HepG2 (cell line): ENCODE results near the gene NPAS2. TPM values are rescaled to one million over a fixed set of nuclear protein-coding genes. Genes with fewer than 3 reads are reported as not detected.

ENCODE experiments used
- GATA4 ChIP-seq: sonication (generic); IDR thresholded peaks from 2 replicates; pipeline ENCODE4 v1.6.1; 2016; ENCODE audit warnings: antibody characterized with exemption, low read depth, borderline replicate concordance
- HIVEP1 ChIP-seq: sonication (generic); formaldehyde crosslinking; IDR thresholded peaks from 2 replicates; pipeline ENCODE4 v1.4.0; 2020; ENCODE audit warnings: mild to moderate bottlenecking, missing genetic modification reagents
- HNRNPLL ChIP-seq: fragments of 200-400 bp; formaldehyde crosslinking; IDR thresholded peaks from 2 replicates; pipeline ENCODE4 v1.6.1; 2017; ENCODE audit warnings: mild to moderate bottlenecking, low read depth, low read length; ENCODE audit not compliant: poor library complexity, severe bottlenecking
- MEIS1 ChIP-seq: sonication (generic); formaldehyde crosslinking; IDR thresholded peaks from 2 replicates; pipeline ENCODE4 v1.9.0; 2021; ENCODE audit warnings: mild to moderate bottlenecking, missing genetic modification reagents, moderate library complexity, borderline replicate concordance
- POLR2AphosphoS5 ChIP-seq: IDR thresholded peaks from 2 replicates; pipeline ENCODE4 v1.6.1; 2012; ENCODE audit warnings: low read depth, low read length
- TCF12 ChIP-seq, 2 experiments: fragments of 450-650 bp in 1 of 2; sonication (generic) in 1 of 2; formaldehyde crosslinking in 1 of 2; IDR thresholded peaks; 2 replicates each; pipeline versions ENCODE4 v1.6.1 to v1.8.0; 2017 to 2022; ENCODE audit warnings: antibody characterized with exemption in 1 of 2, mild to moderate bottlenecking in 1 of 2, missing genetic modification reagents in 1 of 2, moderate library complexity in 1 of 2
- TP53 ChIP-seq: sonication (generic); formaldehyde crosslinking; conservative IDR thresholded peaks from 2 replicates; pipeline ENCODE4 v1.4.0; 2020; ENCODE audit warnings: missing genetic modification reagents
- ZBTB7A ChIP-seq: sonication (generic); formaldehyde crosslinking; IDR thresholded peaks from 2 replicates; pipeline ENCODE4 v1.8.0; 2022; ENCODE audit warnings: mild to moderate bottlenecking, missing genetic modification reagents
- ZNF326 ChIP-seq: sonication (generic); formaldehyde crosslinking; IDR thresholded peaks from 2 replicates; pipeline ENCODE4 v1.4.0; 2020; ENCODE audit warnings: missing genetic modification reagents, borderline replicate concordance
- ZNF780A ChIP-seq: sonication (generic); formaldehyde crosslinking; IDR thresholded peaks from 2 replicates; pipeline ENCODE4 v1.8.0; 2022; ENCODE audit warnings: mild to moderate bottlenecking, missing genetic modification reagents, moderate library complexity
- polyA plus RNA-seq, 8 experiments: library from polyadenylated mRNA; depleted of rRNA in 3 of 8; stranded (reverse) in 7 of 8; unstranded in 1 of 8; fragments of >200 nt; fragmentation: Illumina TruSeq in 4 of 8; extraction: Trizol in 4 of 8; gene quantifications; 2 replicates each; pipeline versions ENCODE4 v1.2.1 to v1.2.3, GENCODE V29; 2011 to 2016; ENCODE audit warnings: low read depth in 4 of 8, missing spikeins in 1 of 8, mixed read lengths in 1 of 8; ENCODE audit not compliant: insufficient read depth in 1 of 8
- total RNA-seq, 5 experiments: library from RNA; depleted of rRNA; stranded (reverse); fragments of >200 nt; fragmentation: Illumina TruSeq; extraction: Trizol; gene quantifications; 2 replicates each; pipeline ENCODE4 v1.2.3, GENCODE V29; 2016; ENCODE audit warnings: low read depth in 1 of 5
- TF ChIP-seq, protein P1 (sequence below): sonication (generic); formaldehyde crosslinking; IDR thresholded peaks from 2 replicates; pipeline ENCODE4 v1.4.0; 2020; ENCODE audit warnings: missing genetic modification reagents
- TF ChIP-seq, protein P2 (sequence below): sonication (generic); formaldehyde crosslinking; IDR thresholded peaks from 2 replicates; pipeline ENCODE4 v1.4.0; 2020; ENCODE audit warnings: missing genetic modification reagents
- TF ChIP-seq, protein P3 (sequence below): sonication (generic); formaldehyde crosslinking; IDR thresholded peaks from 2 replicates; pipeline ENCODE4 v1.5.1; 2020; ENCODE audit warnings: missing genetic modification reagents, mild to moderate bottlenecking, borderline replicate concordance
- TF ChIP-seq, protein P4 (sequence below): sonication (generic); formaldehyde crosslinking; IDR thresholded peaks from 2 replicates; pipeline ENCODE4 v1.5.1; 2020; ENCODE audit warnings: mild to moderate bottlenecking, missing genetic modification reagents, borderline replicate concordance
- TF ChIP-seq, protein P5 (sequence below): sonication (generic); formaldehyde crosslinking; IDR thresholded peaks from 2 replicates; pipeline ENCODE4 v1.4.0; 2020; ENCODE audit warnings: low read depth, mild to moderate bottlenecking, missing genetic modification reagents

NPAS2 gene
- total and polyA plus RNA-seq, 2 of the 13 experiments (the other 11 are each of a cell fraction or from before 2014, with no cell fraction given): 14.8 to 37.5 TPM

DNA sequence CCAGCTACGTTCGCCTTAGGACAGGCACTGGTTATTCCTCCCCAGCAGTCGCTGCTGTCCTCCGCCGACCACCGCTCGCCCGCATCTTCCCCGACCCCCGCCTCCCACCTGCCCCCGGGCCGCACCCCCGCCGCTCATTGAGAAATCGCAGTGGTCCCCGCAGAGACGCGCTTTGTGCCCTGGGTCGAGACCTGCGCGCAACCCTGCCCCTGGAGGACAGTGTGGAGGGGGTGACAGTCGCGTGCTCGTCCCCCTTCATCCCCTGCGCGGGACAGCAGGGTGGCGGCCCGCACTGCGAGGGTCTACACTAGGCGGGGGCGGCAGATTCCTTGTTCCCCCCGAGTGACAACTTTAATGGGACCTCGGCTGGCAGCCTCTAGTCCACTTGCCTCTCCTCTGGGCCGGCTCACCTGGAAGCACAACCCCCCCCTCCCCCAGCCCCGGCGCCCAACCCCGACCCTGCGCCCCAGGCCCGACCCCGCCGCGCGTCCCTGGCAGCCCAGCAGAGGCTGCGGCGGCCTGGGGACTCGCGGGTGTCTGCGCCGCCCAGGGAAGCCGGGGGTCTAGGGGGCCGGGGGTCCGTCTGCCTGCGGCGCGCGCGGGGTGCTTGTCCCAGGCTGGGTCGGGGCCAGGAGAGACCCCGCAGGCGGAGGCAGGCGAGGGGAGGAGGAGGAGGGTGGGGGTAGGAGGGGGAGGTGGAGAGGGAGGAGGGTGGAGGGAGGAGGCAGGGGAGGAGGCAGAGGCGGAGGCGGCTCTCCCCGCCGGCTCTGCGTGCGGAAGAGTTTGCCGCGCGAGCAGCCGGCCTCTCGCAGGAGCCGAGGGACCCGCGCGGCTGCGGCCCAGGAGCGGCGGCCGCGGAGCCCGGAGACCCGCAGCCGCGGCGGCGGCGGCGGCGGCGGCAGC lies at the start of gene NPAS2 (continued):
- TF ChIP-seq, protein P1, sequence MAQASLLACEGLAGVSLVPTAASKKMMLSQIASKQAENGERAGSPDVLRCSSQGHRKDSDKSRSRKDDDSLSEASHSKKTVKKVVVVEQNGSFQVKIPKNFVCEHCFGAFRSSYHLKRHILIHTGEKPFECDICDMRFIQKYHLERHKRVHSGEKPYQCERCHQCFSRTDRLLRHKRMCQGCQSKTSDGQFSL (CRISPR knock-in tag): no peak; the same call in 1 of the 2 replicates
- TF ChIP-seq MEIS1 (no peak), POLR2AphosphoS5 (peak; percentile 33; the same call in 1 of the 2 replicates), ZNF780A (CRISPR knock-in tag) (no peak), TP53 (CRISPR knock-in tag) (no peak), HNRNPLL (no peak), GATA4 (no peak), ZNF326 (no peak), ZBTB7A (CRISPR knock-in tag) (peak; percentile 65; the same call in 1 of the 2 replicates), HIVEP1 (no peak), TCF12 (IDR thresholded peaks at IDR 0.05) (no peak), TCF12 (CRISPR knock-in tag; IDR thresholded peaks at IDR 0.05) (no peak; the same call in none of the 2 replicates)
- TF ChIP-seq, protein P2, sequence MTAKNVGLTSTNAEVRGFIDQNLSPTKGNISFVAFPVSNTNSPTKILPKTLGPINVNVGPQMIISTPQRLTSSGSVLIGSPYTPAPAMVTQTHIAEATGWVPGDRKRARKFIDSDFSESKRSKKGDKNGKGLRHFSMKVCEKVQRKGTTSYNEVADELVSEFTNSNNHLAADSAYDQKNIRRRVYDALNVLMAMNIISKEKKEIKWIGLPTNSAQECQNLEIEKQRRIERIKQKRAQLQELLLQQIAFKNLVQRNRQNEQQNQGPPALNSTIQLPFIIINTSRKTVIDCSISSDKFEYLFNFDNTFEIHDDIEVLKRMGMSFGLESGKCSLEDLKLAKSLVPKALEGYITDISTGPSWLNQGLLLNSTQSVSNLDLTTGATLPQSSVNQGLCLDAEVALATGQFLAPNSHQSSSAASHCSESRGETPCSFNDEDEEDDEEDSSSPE (CRISPR knock-in tag): 0 out of 2 replicates have a peak, but pooled peaks have one; percentile 22
- TF ChIP-seq, protein P3, sequence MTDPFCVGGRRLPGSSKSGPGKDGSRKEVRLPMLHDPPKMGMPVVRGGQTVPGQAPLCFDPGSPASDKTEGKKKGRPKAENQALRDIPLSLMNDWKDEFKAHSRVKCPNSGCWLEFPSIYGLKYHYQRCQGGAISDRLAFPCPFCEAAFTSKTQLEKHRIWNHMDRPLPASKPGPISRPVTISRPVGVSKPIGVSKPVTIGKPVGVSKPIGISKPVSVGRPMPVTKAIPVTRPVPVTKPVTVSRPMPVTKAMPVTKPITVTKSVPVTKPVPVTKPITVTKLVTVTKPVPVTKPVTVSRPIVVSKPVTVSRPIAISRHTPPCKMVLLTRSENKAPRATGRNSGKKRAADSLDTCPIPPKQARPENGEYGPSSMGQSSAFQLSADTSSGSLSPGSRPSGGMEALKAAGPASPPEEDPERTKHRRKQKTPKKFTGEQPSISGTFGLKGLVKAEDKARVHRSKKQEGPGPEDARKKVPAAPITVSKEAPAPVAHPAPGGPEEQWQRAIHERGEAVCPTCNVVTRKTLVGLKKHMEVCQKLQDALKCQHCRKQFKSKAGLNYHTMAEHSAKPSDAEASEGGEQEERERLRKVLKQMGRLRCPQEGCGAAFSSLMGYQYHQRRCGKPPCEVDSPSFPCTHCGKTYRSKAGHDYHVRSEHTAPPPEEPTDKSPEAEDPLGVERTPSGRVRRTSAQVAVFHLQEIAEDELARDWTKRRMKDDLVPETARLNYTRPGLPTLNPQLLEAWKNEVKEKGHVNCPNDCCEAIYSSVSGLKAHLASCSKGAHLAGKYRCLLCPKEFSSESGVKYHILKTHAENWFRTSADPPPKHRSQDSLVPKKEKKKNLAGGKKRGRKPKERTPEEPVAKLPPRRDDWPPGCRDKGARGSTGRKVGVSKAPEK (CRISPR knock-in tag): no peak
- TF ChIP-seq, protein P4, sequence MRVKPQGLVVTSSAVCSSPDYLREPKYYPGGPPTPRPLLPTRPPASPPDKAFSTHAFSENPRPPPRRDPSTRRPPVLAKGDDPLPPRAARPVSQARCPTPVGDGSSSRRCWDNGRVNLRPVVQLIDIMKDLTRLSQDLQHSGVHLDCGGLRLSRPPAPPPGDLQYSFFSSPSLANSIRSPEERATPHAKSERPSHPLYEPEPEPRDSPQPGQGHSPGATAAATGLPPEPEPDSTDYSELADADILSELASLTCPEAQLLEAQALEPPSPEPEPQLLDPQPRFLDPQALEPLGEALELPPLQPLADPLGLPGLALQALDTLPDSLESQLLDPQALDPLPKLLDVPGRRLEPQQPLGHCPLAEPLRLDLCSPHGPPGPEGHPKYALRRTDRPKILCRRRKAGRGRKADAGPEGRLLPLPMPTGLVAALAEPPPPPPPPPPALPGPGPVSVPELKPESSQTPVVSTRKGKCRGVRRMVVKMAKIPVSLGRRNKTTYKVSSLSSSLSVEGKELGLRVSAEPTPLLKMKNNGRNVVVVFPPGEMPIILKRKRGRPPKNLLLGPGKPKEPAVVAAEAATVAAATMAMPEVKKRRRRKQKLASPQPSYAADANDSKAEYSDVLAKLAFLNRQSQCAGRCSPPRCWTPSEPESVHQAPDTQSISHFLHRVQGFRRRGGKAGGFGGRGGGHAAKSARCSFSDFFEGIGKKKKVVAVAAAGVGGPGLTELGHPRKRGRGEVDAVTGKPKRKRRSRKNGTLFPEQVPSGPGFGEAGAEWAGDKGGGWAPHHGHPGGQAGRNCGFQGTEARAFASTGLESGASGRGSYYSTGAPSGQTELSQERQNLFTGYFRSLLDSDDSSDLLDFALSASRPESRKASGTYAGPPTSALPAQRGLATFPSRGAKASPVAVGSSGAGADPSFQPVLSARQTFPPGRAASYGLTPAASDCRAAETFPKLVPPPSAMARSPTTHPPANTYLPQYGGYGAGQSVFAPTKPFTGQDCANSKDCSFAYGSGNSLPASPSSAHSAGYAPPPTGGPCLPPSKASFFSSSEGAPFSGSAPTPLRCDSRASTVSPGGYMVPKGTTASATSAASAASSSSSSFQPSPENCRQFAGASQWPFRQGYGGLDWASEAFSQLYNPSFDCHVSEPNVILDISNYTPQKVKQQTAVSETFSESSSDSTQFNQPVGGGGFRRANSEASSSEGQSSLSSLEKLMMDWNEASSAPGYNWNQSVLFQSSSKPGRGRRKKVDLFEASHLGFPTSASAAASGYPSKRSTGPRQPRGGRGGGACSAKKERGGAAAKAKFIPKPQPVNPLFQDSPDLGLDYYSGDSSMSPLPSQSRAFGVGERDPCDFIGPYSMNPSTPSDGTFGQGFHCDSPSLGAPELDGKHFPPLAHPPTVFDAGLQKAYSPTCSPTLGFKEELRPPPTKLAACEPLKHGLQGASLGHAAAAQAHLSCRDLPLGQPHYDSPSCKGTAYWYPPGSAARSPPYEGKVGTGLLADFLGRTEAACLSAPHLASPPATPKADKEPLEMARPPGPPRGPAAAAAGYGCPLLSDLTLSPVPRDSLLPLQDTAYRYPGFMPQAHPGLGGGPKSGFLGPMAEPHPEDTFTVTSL (CRISPR knock-in tag): no peak
- TF ChIP-seq, protein P5, sequence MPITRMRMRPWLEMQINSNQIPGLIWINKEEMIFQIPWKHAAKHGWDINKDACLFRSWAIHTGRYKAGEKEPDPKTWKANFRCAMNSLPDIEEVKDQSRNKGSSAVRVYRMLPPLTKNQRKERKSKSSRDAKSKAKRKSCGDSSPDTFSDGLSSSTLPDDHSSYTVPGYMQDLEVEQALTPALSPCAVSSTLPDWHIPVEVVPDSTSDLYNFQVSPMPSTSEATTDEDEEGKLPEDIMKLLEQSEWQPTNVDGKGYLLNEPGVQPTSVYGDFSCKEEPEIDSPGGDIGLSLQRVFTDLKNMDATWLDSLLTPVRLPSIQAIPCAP (CRISPR knock-in tag): no peak
